GM12878 (cell line): ENCODE measurements around the gene ERP27. TPM values are rescaled to one million over a fixed set of nuclear protein-coding genes. Genes with fewer than 3 reads are reported as not detected.

Experiments
- ASH2L ChIP-seq: fragments of 300-600, 200-600 bp; sonication (generic); IDR thresholded peaks from 2 replicates; pipeline ENCODE4 v1.6.1; 2017; ENCODE audit warnings: low read depth, mild to moderate bottlenecking, borderline replicate concordance
- CEBPB ChIP-seq, 2 experiments: fragments of 150-350 bp in 1 of 2; IDR thresholded peaks; 2 replicates each; pipeline ENCODE4 v1.6.1; 2012 to 2014; ENCODE audit warnings: low read depth in 2 of 2, low read length in 2 of 2, borderline replicate concordance in 1 of 2, inconsistent platforms in 1 of 2
- CHD2 ChIP-seq: IDR thresholded peaks from 2 replicates; pipeline ENCODE4 v1.6.1; 2011; ENCODE audit warnings: low read depth, low read length, improper control_type of control experiment, borderline replicate concordance
- ETV6 ChIP-seq, 2 experiments: fragments of 450-650 bp in 1 of 2; IDR thresholded peaks in 1 of 2; conservative IDR thresholded peaks in 1 of 2; 2 replicates each; pipeline ENCODE4 v1.6.1; 2014; ENCODE audit warnings: antibody characterized with exemption in 1 of 2, borderline replicate concordance in 1 of 2, low read depth in 1 of 2, mild to moderate bottlenecking in 1 of 2, moderate library complexity in 1 of 2
- JUNB ChIP-seq: IDR thresholded peaks from 2 replicates; pipeline ENCODE4 v1.6.1; 2016; ENCODE audit warnings: antibody characterized with exemption, mild to moderate bottlenecking
- NFIC ChIP-seq: IDR thresholded peaks from 2 replicates; pipeline ENCODE4 v1.6.1; 2012; ENCODE audit warnings: low read depth, mild to moderate bottlenecking, inconsistent platforms, low read length, moderate library complexity
- NFXL1 ChIP-seq: fragments of 450-650 bp; IDR thresholded peaks from 2 replicates; pipeline ENCODE4 v1.6.1; 2017; ENCODE audit warnings: antibody characterized with exemption, mild to moderate bottlenecking, borderline replicate concordance
- NFYB ChIP-seq: IDR thresholded peaks from 2 replicates; pipeline ENCODE4 v1.6.1; 2011; ENCODE audit warnings: low read depth, mild to moderate bottlenecking, low read length, improper control_type of control experiment, moderate library complexity; ENCODE audit not compliant: insufficient read depth
- NR2C1 ChIP-seq: fragments of 450-650 bp; IDR thresholded peaks from 2 replicates; pipeline ENCODE4 v1.6.1; 2017; ENCODE audit warnings: antibody characterized with exemption, mild to moderate bottlenecking, moderate library complexity
- NRF1 ChIP-seq: conservative IDR thresholded peaks from 2 replicates; pipeline ENCODE4 v1.6.1; 2011; ENCODE audit warnings: mild to moderate bottlenecking, low read depth, low read length, improper control_type of control experiment
- RAD51 ChIP-seq: fragments of 450-650 bp; IDR thresholded peaks from 2 replicates; pipeline ENCODE4 v1.6.1; 2016; ENCODE audit warnings: moderate library complexity, mild to moderate bottlenecking, inconsistent platforms
- RELB ChIP-seq: fragments of 450-650 bp; IDR thresholded peaks from 2 replicates; pipeline ENCODE4 v1.6.1; 2017; ENCODE audit warnings: low read depth, mild to moderate bottlenecking, moderate library complexity
- SP1 ChIP-seq: IDR thresholded peaks from one replicate; pipeline ENCODE4 v1.6.1; 2011; ENCODE audit warnings: low read depth, low read length
- TARDBP ChIP-seq: IDR thresholded peaks from 2 replicates; pipeline ENCODE4 v1.6.1; 2016; ENCODE audit warnings: borderline replicate concordance
- ZNF622 ChIP-seq: fragments of 450-650 bp; IDR thresholded peaks from 2 replicates; pipeline ENCODE4 v1.6.1; 2017; ENCODE audit warnings: mild to moderate bottlenecking, inconsistent platforms
- polyA plus RNA-seq, 11 experiments: library from polyadenylated mRNA; depleted of rRNA in 4 of 11; unstranded in 6 of 11; stranded (reverse) in 5 of 11; fragments of >200 nt; fragmentation: Nextera tagmentation in 4 of 11; fragmentation: Illumina TruSeq in 1 of 11; extraction: Ambion mirVana in 4 of 11; extraction: Trizol in 1 of 11; gene quantifications; 1 replicate in 1 of 11; 2 replicates in 10 of 11; pipeline versions ENCODE4 v1.2.1 to v1.2.3, GENCODE V29; 2011 to 2016; ENCODE audit warnings: inconsistent platforms in 2 of 11, missing spikeins in 2 of 11, low read depth in 1 of 11
- total RNA-seq, 4 experiments: library from RNA; depleted of rRNA in 3 of 4; stranded (reverse); fragments of >200 nt in 3 of 4; fragmentation: Illumina TruSeq in 1 of 4; extraction: Trizol in 1 of 4; gene quantifications; 2 replicates each; pipeline versions ENCODE4 v1.2.1 to v1.2.3, GENCODE V29; 2013 to 2021
- TF ChIP-seq, protein P1 (sequence below): IDR thresholded peaks from 2 replicates; pipeline ENCODE4 v1.6.1; 2012; ENCODE audit warnings: improper control_type of control experiment, low read depth, low read length; ENCODE audit not compliant: insufficient replicate concordance
- TF ChIP-seq, protein P2 (sequence below): IDR thresholded peaks from 2 replicates; pipeline ENCODE4 v1.6.1; 2012; ENCODE audit warnings: low read depth, low read length, improper control_type of control experiment
- TF ChIP-seq, protein P3 (sequence below): fragments of 450-650 bp; IDR thresholded peaks from 2 replicates; pipeline ENCODE4 v1.6.1; 2017; ENCODE audit warnings: antibody characterized with exemption, mild to moderate bottlenecking, moderate library complexity

ERP27 gene
- total and polyA plus RNA-seq, 10 of the 15 experiments (the other 5 are each of a cell fraction or from before 2014, with no cell fraction given) = 0.91 to 2.4 (median 1.4) TPM

GRCh38 chr12:14956024-14956891, 17.9 kb upstream of the ERP27 start (continued):
- TF ChIP-seq, protein P1, sequence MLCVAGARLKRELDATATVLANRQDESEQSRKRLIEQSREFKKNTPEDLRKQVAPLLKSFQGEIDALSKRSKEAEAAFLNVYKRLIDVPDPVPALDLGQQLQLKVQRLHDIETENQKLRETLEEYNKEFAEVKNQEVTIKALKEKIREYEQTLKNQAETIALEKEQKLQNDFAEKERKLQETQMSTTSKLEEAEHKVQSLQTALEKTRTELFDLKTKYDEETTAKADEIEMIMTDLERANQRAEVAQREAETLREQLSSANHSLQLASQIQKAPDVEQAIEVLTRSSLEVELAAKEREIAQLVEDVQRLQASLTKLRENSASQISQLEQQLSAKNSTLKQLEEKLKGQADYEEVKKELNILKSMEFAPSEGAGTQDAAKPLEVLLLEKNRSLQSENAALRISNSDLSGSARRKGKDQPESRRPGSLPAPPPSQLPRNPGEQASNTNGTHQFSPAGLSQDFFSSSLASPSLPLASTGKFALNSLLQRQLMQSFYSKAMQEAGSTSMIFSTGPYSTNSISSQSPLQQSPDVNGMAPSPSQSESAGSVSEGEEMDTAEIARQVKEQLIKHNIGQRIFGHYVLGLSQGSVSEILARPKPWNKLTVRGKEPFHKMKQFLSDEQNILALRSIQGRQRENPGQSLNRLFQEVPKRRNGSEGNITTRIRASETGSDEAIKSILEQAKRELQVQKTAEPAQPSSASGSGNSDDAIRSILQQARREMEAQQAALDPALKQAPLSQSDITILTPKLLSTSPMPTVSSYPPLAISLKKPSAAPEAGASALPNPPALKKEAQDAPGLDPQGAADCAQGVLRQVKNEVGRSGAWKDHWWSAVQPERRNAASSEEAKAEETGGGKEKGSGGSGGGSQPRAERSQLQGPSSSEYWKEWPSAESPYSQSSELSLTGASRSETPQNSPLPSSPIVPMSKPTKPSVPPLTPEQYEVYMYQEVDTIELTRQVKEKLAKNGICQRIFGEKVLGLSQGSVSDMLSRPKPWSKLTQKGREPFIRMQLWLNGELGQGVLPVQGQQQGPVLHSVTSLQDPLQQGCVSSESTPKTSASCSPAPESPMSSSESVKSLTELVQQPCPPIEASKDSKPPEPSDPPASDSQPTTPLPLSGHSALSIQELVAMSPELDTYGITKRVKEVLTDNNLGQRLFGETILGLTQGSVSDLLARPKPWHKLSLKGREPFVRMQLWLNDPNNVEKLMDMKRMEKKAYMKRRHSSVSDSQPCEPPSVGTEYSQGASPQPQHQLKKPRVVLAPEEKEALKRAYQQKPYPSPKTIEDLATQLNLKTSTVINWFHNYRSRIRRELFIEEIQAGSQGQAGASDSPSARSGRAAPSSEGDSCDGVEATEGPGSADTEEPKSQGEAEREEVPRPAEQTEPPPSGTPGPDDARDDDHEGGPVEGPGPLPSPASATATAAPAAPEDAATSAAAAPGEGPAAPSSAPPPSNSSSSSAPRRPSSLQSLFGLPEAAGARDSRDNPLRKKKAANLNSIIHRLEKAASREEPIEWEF = no peak
- TF ChIP-seq ZNF622 (no peak), CHD2 (no peak; the same call in 1 of the 2 replicates), RELB (peak; percentile 79; the same call in 1 of the 2 replicates), ASH2L (no peak), RAD51 (peak; percentile 64), ETV6 (conservative IDR thresholded peaks at IDR 0.05 in 1 of 2, IDR thresholded peaks at IDR 0.05 in 1 of 2; ENCODE audit: borderline replicate concordance in 1 of 2, low read depth in 1 of 2) (peak in 1 of 2 experiments; percentile 53; a peak in 1 of 4 replicates), NRF1 (no peak), CEBPB (IDR thresholded peaks at IDR 0.05; ENCODE audit: borderline replicate concordance in 1 of 2, low read depth in 2 of 2, low read length in 2 of 2) (0 out of 4 replicates have a peak, but pooled peaks of 1 of the 2 experiments have one; percentile 22), NR2C1 (no peak), SP1 (no peak), NFYB (no peak), TARDBP (no peak), NFXL1 (no peak; the same call in 1 of the 2 replicates), JUNB (peak; percentile 61), NFIC (peak; percentile 69)
- TF ChIP-seq, protein P2, sequence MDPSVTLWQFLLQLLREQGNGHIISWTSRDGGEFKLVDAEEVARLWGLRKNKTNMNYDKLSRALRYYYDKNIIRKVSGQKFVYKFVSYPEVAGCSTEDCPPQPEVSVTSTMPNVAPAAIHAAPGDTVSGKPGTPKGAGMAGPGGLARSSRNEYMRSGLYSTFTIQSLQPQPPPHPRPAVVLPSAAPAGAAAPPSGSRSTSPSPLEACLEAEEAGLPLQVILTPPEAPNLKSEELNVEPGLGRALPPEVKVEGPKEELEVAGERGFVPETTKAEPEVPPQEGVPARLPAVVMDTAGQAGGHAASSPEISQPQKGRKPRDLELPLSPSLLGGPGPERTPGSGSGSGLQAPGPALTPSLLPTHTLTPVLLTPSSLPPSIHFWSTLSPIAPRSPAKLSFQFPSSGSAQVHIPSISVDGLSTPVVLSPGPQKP = no peak
- TF ChIP-seq, protein P3, sequence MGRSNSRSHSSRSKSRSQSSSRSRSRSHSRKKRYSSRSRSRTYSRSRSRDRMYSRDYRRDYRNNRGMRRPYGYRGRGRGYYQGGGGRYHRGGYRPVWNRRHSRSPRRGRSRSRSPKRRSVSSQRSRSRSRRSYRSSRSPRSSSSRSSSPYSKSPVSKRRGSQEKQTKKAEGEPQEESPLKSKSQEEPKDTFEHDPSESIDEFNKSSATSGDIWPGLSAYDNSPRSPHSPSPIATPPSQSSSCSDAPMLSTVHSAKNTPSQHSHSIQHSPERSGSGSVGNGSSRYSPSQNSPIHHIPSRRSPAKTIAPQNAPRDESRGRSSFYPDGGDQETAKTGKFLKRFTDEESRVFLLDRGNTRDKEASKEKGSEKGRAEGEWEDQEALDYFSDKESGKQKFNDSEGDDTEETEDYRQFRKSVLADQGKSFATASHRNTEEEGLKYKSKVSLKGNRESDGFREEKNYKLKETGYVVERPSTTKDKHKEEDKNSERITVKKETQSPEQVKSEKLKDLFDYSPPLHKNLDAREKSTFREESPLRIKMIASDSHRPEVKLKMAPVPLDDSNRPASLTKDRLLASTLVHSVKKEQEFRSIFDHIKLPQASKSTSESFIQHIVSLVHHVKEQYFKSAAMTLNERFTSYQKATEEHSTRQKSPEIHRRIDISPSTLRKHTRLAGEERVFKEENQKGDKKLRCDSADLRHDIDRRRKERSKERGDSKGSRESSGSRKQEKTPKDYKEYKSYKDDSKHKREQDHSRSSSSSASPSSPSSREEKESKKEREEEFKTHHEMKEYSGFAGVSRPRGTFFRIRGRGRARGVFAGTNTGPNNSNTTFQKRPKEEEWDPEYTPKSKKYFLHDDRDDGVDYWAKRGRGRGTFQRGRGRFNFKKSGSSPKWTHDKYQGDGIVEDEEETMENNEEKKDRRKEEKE = no peak
